ENCODE measurements around the gene IGF2R.

The IGF2R gene

DNA sequence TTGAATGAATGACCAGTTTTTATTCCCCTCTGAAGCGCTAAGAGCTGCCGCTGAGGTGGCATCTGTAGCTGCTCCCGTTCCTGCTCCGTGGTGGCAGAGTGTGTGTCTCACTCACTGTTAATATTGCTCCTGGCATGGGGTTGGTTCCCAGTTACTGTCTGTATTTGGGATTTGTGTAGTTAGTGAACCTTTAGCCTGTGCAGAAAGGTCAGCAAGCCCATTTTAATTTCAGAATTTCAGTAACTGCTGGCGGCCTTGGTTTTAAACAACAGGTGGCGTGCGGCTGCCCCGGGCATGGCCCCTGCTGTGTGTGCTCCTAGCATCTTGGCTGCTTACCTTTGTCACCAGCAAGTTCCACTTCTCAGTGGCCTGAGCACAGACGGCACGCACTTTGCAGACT is 98.7 kb downstream of the IGF2R start:
- Histone ChIP-seq H3K4me2 (ENCODE audit: low read length) (no peak overlapping the region), H3K4me3 (ENCODE audit: low read length) (no peak overlapping the region), H3K27me3 (ENCODE audit: low read depth, low read length) (no peaks in the 10 kb centered on the region), H3K36me3 (replicated peaks; ENCODE audit: low read depth, low read length) (peaks cover 23% of the 10 kb centered on the region), H4K20me1 (ENCODE audit: insufficient read depth, low read length) (peaks cover 24% of the 10 kb centered on the region), H3K4me1 (ENCODE audit: low read length) (peaks cover 17% of the 10 kb centered on the region), H3K27ac (ENCODE audit: low read length) (no peak overlapping the region), H3K9me3 (ENCODE audit: insufficient read depth, low read length) (no peaks in the 10 kb centered on the region), H3K79me2 (ENCODE audit: low read length) (no peaks in the 10 kb centered on the region), H3K9ac (ENCODE audit: low read length) (no peak overlapping the region), H2AFZ (ENCODE audit: low read depth, low read length) (no peak overlapping the region)
- TF ChIP-seq, protein P1, sequence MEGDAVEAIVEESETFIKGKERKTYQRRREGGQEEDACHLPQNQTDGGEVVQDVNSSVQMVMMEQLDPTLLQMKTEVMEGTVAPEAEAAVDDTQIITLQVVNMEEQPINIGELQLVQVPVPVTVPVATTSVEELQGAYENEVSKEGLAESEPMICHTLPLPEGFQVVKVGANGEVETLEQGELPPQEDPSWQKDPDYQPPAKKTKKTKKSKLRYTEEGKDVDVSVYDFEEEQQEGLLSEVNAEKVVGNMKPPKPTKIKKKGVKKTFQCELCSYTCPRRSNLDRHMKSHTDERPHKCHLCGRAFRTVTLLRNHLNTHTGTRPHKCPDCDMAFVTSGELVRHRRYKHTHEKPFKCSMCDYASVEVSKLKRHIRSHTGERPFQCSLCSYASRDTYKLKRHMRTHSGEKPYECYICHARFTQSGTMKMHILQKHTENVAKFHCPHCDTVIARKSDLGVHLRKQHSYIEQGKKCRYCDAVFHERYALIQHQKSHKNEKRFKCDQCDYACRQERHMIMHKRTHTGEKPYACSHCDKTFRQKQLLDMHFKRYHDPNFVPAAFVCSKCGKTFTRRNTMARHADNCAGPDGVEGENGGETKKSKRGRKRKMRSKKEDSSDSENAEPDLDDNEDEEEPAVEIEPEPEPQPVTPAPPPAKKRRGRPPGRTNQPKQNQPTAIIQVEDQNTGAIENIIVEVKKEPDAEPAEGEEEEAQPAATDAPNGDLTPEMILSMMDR (IDR thresholded peaks at IDR 0.05; ENCODE audit: low read depth, low read length): no peak
- no peak for TF ChIP-seq EZH2phosphoT487 (IDR thresholded peaks at IDR 0.05; ENCODE audit: low read depth)

GRCh38 chr6:160068346-160068745 is 99.5 kb downstream of the IGF2R start:
- Histone ChIP-seq H3K4me3 (ENCODE audit: low read length) (no peak overlapping the region), H3K9me3 (ENCODE audit: insufficient read depth, low read length) (no peaks in the 10 kb centered on the region), H3K9ac (ENCODE audit: low read length) (no peak overlapping the region), H3K4me2 (ENCODE audit: low read length) (no peak overlapping the region), H4K20me1 (ENCODE audit: insufficient read depth, low read length) (peaks cover 24% of the 10 kb centered on the region), H3K27ac (ENCODE audit: low read length) (no peak overlapping the region), H3K79me2 (ENCODE audit: low read length) (no peaks in the 10 kb centered on the region), H3K27me3 (ENCODE audit: low read depth, low read length) (no peaks in the 10 kb centered on the region), H3K4me1 (ENCODE audit: low read length) (peaks cover 17% of the 10 kb centered on the region), H3K36me3 (replicated peaks; ENCODE audit: low read depth, low read length) (peaks cover 31% of the 10 kb centered on the region), H2AFZ (ENCODE audit: low read depth, low read length) (no peak overlapping the region)
- TF ChIP-seq EZH2phosphoT487 (IDR thresholded peaks at IDR 0.05; ENCODE audit: low read depth): no peak
- TF ChIP-seq, protein P1 (IDR thresholded peaks at IDR 0.05; ENCODE audit: low read depth, low read length): no peak

GRCh38 chr6:160069050-160069454 is 100.2 kb downstream of the IGF2R start:
- no peak overlapping the region for H3K9ac ChIP-seq (ENCODE audit: low read length)
- no peaks in the 10 kb centered on the region for H3K9me3 ChIP-seq (ENCODE audit: insufficient read depth, low read length)
- H4K20me1 ChIP-seq (ENCODE audit: insufficient read depth, low read length): peaks cover 24% of the 10 kb centered on the region
- peak overlapping the region; percentile 69 for H3K4me2 ChIP-seq (ENCODE audit: low read length)
- TF ChIP-seq EZH2phosphoT487 (IDR thresholded peaks at IDR 0.05; ENCODE audit: low read depth): no peak
- TF ChIP-seq, protein P1 (IDR thresholded peaks at IDR 0.05; ENCODE audit: low read depth, low read length): no peak
- H3K27ac ChIP-seq (ENCODE audit: low read length): no peak overlapping the region
- H3K36me3 ChIP-seq (replicated peaks; ENCODE audit: low read depth, low read length): peaks cover 33% of the 10 kb centered on the region
- H3K79me2 ChIP-seq (ENCODE audit: low read length): no peaks in the 10 kb centered on the region
- H3K4me3 ChIP-seq (ENCODE audit: low read length): no peak overlapping the region; the same call in 1 of the 2 replicates
- H3K27me3 ChIP-seq (ENCODE audit: low read depth, low read length): no peaks in the 10 kb centered on the region
- peaks cover 17% of the 10 kb centered on the region for H3K4me1 ChIP-seq (ENCODE audit: low read length)
- no peak overlapping the region for H2AFZ ChIP-seq (ENCODE audit: low read depth, low read length)

- no peak for TF ChIP-seq EZH2phosphoT487 (IDR thresholded peaks at IDR 0.05; ENCODE audit: low read depth)
- TF ChIP-seq, protein P1 (IDR thresholded peaks at IDR 0.05; ENCODE audit: low read depth, low read length): no peak
- no peak overlapping the region for H2AFZ ChIP-seq (ENCODE audit: low read depth, low read length)
- H3K27me3 ChIP-seq (ENCODE audit: low read depth, low read length): no peaks in the 10 kb centered on the region
- H3K36me3 ChIP-seq (replicated peaks; ENCODE audit: low read depth, low read length): peaks cover 30% of the 10 kb centered on the region
- no peak overlapping the region for H3K27ac ChIP-seq (ENCODE audit: low read length)
- peaks cover 17% of the 10 kb centered on the region for H3K4me1 ChIP-seq (ENCODE audit: low read length)
- no peak overlapping the region for H3K4me3 ChIP-seq (ENCODE audit: low read length)
- H3K4me2 ChIP-seq (ENCODE audit: low read length): peak overlapping the region; percentile 69
- no peaks in the 10 kb centered on the region for H3K9me3 ChIP-seq (ENCODE audit: insufficient read depth, low read length)
- H3K9ac ChIP-seq (ENCODE audit: low read length): no peak overlapping the region
- peaks cover 24% of the 10 kb centered on the region for H4K20me1 ChIP-seq (ENCODE audit: insufficient read depth, low read length)
- H3K79me2 ChIP-seq (ENCODE audit: low read length): no peaks in the 10 kb centered on the region
Measured at GRCh38 chr6:160069459-160069858, 100.6 kb downstream of the IGF2R start.
